Neuron (in vitro differentiated cells): Measurements from ENCODE around the gene DYRK1A.

Source experiments
- H2AFZ ChIP-seq: one replicate; pipeline ENCODE4 v1.6.1; 2013; ENCODE audit warnings: low read depth, mild to moderate bottlenecking, inconsistent platforms, low read length, moderate library complexity
- H3K27me3 ChIP-seq: one replicate; pipeline ENCODE4 v1.6.1; 2013; ENCODE audit warnings: low read length; ENCODE audit not compliant: insufficient read depth
- H3K36me3 ChIP-seq: one replicate; pipeline ENCODE4 v1.6.1; 2013; ENCODE audit warnings: low read length; ENCODE audit not compliant: insufficient read depth
- H3K4me1 ChIP-seq: one replicate; pipeline ENCODE4 v1.6.1; 2013; ENCODE audit warnings: low read length; ENCODE audit not compliant: insufficient read depth
- H3K4me3 ChIP-seq: 2 replicates; pipeline ENCODE4 v1.5.1; 2013; ENCODE audit warnings: mild to moderate bottlenecking, low read length, moderate library complexity
- H3K9me3 ChIP-seq: one replicate; pipeline ENCODE4 v1.6.1; 2013; ENCODE audit warnings: low read length

The DYRK1A gene

DNA sequence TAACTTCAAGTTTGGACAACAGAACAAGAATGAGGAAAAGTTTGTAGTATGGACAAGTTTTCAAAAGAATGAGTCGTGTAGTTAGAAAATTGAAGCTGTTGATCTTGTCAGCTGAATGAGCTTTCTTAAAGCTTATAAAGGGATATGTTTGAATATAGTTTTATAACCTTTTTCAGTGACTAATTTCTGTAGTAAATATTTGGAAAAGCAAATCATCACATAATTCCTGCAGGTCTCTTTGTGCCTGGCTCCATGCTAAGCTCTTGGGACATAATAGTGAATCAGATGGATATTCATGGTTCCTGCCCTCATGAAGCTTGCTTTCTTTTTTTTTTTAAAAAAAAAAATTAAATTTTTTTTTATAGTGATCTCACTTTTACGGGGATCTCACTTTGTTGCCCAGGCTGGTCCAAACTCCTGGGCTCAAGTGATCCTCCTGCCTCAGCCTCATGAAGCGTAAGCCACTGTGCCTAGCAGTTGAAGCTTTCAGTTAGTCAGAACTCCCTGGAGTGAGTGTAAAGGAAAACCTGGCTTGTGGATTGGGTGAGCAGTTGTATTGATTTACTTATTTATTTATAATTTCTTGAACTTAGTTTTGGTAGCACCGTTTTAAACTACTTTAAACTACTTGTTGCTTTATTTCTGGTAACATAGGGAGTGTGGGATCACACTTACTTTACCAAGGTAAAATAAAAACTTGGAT is 15.5 kb downstream of the DYRK1A start:
- peaks cover 8% of the 10 kb centered on the region for H3K9me3 ChIP-seq
- H3K4me3 ChIP-seq, result no peak overlapping the region
- no peaks in the 10 kb centered on the region for H3K36me3 ChIP-seq
- no peaks in the 10 kb centered on the region for H3K27me3 ChIP-seq
- no peak overlapping the region for H2AFZ ChIP-seq
- peaks cover 5% of the 10 kb centered on the region for H3K4me1 ChIP-seq

- Histone ChIP-seq H3K36me3 (no peaks in the 10 kb centered on the region), H3K27me3 (no peaks in the 10 kb centered on the region), H2AFZ (no peak overlapping the region), H3K9me3 (peaks cover 8% of the 10 kb centered on the region), H3K4me3 (no peak overlapping the region), H3K4me1 (peaks cover 5% of the 10 kb centered on the region)
These were observed 16.5 kb downstream of the DYRK1A start for GRCh38 chr21:37383086-37383485.

DNA sequence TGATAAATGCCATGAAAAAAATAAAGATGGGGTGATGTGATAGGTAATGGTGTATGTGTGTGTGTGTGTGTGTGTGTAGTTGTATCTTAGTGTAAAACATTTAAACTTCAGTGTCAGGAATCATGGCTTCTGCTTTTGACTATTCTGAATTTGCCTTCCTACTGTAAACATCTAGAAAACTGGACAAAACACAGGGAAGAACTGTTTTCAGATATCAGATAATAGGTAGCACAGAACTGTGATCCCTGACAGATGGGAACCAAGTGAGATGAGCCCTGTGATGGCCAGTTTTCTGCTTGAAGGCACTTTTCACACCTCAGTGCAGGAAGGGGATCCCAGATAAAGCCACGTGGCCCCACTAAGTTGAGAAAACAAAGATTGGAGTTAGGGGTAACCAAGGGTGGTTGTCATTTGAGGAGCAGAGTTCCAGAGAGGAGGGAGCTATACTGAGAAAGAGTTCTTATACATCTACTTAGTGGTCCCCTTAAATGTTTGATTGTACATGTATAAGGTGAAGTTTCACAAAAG is 17.3 kb downstream of the DYRK1A start:
- no peaks in the 10 kb centered on the region for H3K27me3 ChIP-seq
- H3K4me3 ChIP-seq, result no peak overlapping the region
- H3K36me3 ChIP-seq, result no peaks in the 10 kb centered on the region
- H3K9me3 ChIP-seq, result peaks cover 8% of the 10 kb centered on the region
- H3K4me1 ChIP-seq, result peaks cover 5% of the 10 kb centered on the region
- H2AFZ ChIP-seq, result no peak overlapping the region

DNA sequence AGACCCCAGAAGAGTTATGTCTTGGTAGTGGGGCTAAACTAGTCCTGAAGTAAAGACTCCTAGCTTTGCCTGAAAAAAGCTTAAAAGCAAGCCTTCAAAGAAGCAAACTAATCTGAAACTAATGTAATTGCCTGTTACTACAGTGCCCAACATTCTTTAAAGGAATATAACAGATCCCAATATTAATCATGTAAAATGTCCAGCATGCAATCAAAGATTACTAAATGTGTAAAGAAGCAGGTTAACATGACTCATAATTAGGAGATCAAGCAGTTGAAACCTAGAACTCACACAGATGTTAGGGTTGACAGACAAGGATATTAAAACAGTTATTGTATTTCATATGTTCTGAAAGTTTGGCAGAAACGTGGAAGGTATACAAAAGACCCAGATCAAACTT is 17.8 kb downstream of the DYRK1A start:
- peaks cover 5% of the 10 kb centered on the region for H3K4me1 ChIP-seq

GRCh38 chr21:37385179-37385765 is 18.7 kb downstream of the DYRK1A start:
- Histone ChIP-seq H2AFZ (no peak overlapping the region), H3K36me3 (no peaks in the 10 kb centered on the region), H3K27me3 (no peaks in the 10 kb centered on the region), H3K4me1 (peaks cover 2% of the 10 kb centered on the region), H3K9me3 (peaks cover 8% of the 10 kb centered on the region), H3K4me3 (no peak overlapping the region)

More for the DNA sequence above, 17.8 kb downstream of the DYRK1A start:
- H2AFZ ChIP-seq, result no peak overlapping the region
- no peak overlapping the region for H3K4me3 ChIP-seq
- peaks cover 8% of the 10 kb centered on the region for H3K9me3 ChIP-seq
- H3K36me3 ChIP-seq, result no peaks in the 10 kb centered on the region
- H3K27me3 ChIP-seq, result no peaks in the 10 kb centered on the region

GRCh38 chr21:37386151-37386550 is 19.6 kb downstream of the DYRK1A start:
- Histone ChIP-seq H3K27me3 (no peaks in the 10 kb centered on the region), H2AFZ (no peak overlapping the region), H3K4me1 (no peaks in the 10 kb centered on the region), H3K9me3 (peaks cover 8% of the 10 kb centered on the region), H3K4me3 (no peak overlapping the region), H3K36me3 (no peaks in the 10 kb centered on the region)

DNA sequence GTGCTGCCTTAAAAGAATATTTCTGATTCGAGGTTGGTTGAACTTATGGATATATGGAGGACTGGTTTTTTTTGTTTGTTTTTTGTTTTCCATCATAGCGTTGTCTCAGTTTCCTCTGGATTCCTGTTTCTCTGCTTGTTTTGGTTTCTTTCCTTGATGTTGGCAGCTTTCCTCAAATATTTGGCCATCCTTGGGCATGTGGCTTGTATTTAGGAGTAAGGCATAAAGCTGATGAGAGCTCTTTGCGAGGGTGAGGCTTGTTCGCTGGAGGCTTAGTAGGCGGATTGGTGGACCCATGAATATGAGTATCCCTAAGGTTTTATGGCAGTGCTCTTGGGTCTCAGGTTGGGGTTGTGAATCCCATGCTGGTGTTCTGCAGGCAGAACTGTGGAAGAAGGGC is 22.9 kb downstream of the DYRK1A start:
- no peaks in the 10 kb centered on the region for H3K27me3 ChIP-seq
- H2AFZ ChIP-seq, result no peak overlapping the region
- H3K9me3 ChIP-seq, result peaks cover 20% of the 10 kb centered on the region
- H3K36me3 ChIP-seq, result peaks cover 8% of the 10 kb centered on the region
- no peak overlapping the region for H3K4me3 ChIP-seq
- no peaks in the 10 kb centered on the region for H3K4me1 ChIP-seq

GRCh38 chr21:37391666-37392065 is 25.1 kb downstream of the DYRK1A start:
- Histone ChIP-seq H2AFZ (no peak overlapping the region), H3K27me3 (no peaks in the 10 kb centered on the region), H3K36me3 (peaks cover 8% of the 10 kb centered on the region), H3K9me3 (peaks cover 21% of the 10 kb centered on the region), H3K4me1 (no peaks in the 10 kb centered on the region), H3K4me3 (no peak overlapping the region)

DNA sequence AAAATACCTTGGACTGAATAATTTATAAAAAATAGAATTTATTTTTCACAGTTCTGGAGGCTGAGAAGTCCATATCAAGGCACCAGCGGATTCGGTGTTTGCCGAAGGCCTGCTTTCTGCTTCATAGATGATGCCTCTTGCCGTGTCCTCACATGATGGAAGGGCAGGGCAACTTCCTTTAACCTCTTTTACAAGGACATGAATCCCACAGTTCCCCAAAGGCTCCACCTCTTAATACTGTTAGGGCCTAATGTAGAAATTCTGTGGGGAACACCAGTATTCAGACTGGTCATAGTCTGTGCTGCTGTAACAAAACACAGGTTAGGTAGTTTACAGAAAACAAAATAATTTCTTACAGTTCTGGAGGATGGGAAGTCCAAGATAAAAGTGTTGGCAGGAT is 25.9 kb downstream of the DYRK1A start:
- H3K27me3 ChIP-seq, result no peaks in the 10 kb centered on the region
- no peaks in the 10 kb centered on the region for H3K4me1 ChIP-seq
- no peak overlapping the region for H3K4me3 ChIP-seq
- H3K36me3 ChIP-seq, result peaks cover 8% of the 10 kb centered on the region
- peaks cover 19% of the 10 kb centered on the region for H3K9me3 ChIP-seq
- H2AFZ ChIP-seq, result no peak overlapping the region

- no peaks in the 10 kb centered on the region for H3K27me3 ChIP-seq
- H2AFZ ChIP-seq, result no peak overlapping the region
- H3K4me1 ChIP-seq, result no peaks in the 10 kb centered on the region
- H3K9me3 ChIP-seq, result peaks cover 19% of the 10 kb centered on the region
- peaks cover 8% of the 10 kb centered on the region for H3K36me3 ChIP-seq
- no peak overlapping the region for H3K4me3 ChIP-seq
These were observed 26.5 kb downstream of the DYRK1A start for GRCh38 chr21:37393030-37393429.

GRCh38 chr21:37393786-37394185 is 27.2 kb downstream of the DYRK1A start:
- H3K4me3 ChIP-seq, result no peak overlapping the region
- peaks cover 19% of the 10 kb centered on the region for H3K9me3 ChIP-seq
- H3K36me3 ChIP-seq, result peaks cover 8% of the 10 kb centered on the region
- H2AFZ ChIP-seq, result no peak overlapping the region
- peaks cover under 1% of the 10 kb centered on the region for H3K4me1 ChIP-seq
- no peaks in the 10 kb centered on the region for H3K27me3 ChIP-seq

GRCh38 chr21:37395961-37396360 is 29.4 kb downstream of the DYRK1A start:
- H3K4me1 ChIP-seq, result peaks cover 5% of the 10 kb centered on the region
- H3K9me3 ChIP-seq, result peaks cover 19% of the 10 kb centered on the region
- no peaks in the 10 kb centered on the region for H3K27me3 ChIP-seq
- peaks cover 8% of the 10 kb centered on the region for H3K36me3 ChIP-seq
- no peak overlapping the region for H3K4me3 ChIP-seq
- H2AFZ ChIP-seq, result no peak overlapping the region

DNA sequence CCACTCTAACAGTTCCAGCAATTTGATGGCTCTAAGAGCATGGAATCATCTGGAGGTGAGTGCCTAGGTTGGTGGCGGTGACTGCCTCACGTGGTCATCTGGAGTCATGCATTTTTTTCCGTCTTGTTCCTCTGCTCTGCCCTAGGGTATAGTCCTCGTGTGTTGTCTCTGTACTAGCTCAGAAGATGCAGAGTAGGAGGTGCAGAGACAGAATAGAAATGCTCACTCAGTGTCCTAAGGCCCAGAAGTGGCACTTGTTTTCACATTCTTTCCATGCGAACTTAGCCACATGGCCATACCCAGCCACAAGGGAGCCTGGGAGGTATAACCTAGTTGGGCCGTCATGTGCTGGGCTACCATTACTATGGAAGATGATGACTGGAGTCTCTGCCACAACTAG is 30.3 kb downstream of the DYRK1A start:
- Histone ChIP-seq H3K27me3 (no peaks in the 10 kb centered on the region), H3K36me3 (peaks cover 8% of the 10 kb centered on the region), H2AFZ (no peak overlapping the region), H3K4me3 (no peak overlapping the region), H3K4me1 (peaks cover 5% of the 10 kb centered on the region), H3K9me3 (peaks cover 16% of the 10 kb centered on the region)
